ENCODE data around the gene CUTC. TPM values are rescaled to one million over a fixed set of nuclear protein-coding genes. Genes with fewer than 3 reads are reported as not detected.

CUTC gene, protein sequence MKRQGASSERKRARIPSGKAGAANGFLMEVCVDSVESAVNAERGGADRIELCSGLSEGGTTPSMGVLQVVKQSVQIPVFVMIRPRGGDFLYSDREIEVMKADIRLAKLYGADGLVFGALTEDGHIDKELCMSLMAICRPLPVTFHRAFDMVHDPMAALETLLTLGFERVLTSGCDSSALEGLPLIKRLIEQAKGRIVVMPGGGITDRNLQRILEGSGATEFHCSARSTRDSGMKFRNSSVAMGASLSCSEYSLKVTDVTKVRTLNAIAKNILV
- 11.8 and 13.7 TPM in 2 replicates for total RNA-seq (ENCODE audit: low replicate concordance)
- long read RNA-seq, transcript CUTC-203 (8 exons, 831 nt), result minor isoform, 12 of 56 reads
- long read RNA-seq, transcript CUTC-202 (9 exons, 1,346 nt), result major isoform, 26 of 56 reads
- long read RNA-seq, partial matches to known transcripts, result 5 of 56 reads
- long read RNA-seq, other reads (novel, unspliced or antisense), result 13 of 56 reads

GRCh38 chr10:99732033-99732842, at the start of gene CUTC, which contains the start of gene COX15:
TSS of gene CUTC (plus strand) at chr10:99732234. CDS start at chr10:99732349, 115 bp downstream.
TSS of gene COX15 (minus strand) at chr10:99732127. CDS start at chr10:99732049, 78 bp downstream.
- TF ChIP-seq, protein P1, sequence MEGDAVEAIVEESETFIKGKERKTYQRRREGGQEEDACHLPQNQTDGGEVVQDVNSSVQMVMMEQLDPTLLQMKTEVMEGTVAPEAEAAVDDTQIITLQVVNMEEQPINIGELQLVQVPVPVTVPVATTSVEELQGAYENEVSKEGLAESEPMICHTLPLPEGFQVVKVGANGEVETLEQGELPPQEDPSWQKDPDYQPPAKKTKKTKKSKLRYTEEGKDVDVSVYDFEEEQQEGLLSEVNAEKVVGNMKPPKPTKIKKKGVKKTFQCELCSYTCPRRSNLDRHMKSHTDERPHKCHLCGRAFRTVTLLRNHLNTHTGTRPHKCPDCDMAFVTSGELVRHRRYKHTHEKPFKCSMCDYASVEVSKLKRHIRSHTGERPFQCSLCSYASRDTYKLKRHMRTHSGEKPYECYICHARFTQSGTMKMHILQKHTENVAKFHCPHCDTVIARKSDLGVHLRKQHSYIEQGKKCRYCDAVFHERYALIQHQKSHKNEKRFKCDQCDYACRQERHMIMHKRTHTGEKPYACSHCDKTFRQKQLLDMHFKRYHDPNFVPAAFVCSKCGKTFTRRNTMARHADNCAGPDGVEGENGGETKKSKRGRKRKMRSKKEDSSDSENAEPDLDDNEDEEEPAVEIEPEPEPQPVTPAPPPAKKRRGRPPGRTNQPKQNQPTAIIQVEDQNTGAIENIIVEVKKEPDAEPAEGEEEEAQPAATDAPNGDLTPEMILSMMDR (conservative IDR thresholded peaks at IDR 0.05), result peak; percentile 66
- Mint-ChIP-seq H3K9me3 (no peaks in the 10 kb centered on the region), H3K27me3 (no peaks in the 10 kb centered on the region), H3K4me3 (peak within 1 kb of the TSS; percentile 99), H3K27ac (peak within 1 kb of the TSS; percentile 99), H3K4me1 (ENCODE audit: unreplicated experiment) (peaks cover 10% of the 10 kb centered on the region), H3K36me3 (peaks cover 25% of the 10 kb centered on the region)
- DNase-seq (ENCODE audit: extremely low spot score, unreplicated experiment), result peak; percentile 98

GRCh38 chr10:99682752-99683151, 49.3 kb upstream of the CUTC start:
- Mint-ChIP-seq H3K4me3 (no peak overlapping the region), H3K4me1 (ENCODE audit: unreplicated experiment) (no peaks in the 10 kb centered on the region), H3K9me3 (no peaks in the 10 kb centered on the region), H3K36me3 (peaks cover 16% of the 10 kb centered on the region), H3K27ac (no peak overlapping the region), H3K27me3 (no peaks in the 10 kb centered on the region)
- TF ChIP-seq, protein P1 (conservative IDR thresholded peaks at IDR 0.05), result peak; percentile 53
- no peak for DNase-seq (ENCODE audit: extremely low spot score, unreplicated experiment)

- peak overlapping the region; percentile 44 for H3K27ac Mint-ChIP-seq
- TF ChIP-seq, protein P1 (conservative IDR thresholded peaks at IDR 0.05), result no peak
- peaks cover 10% of the 10 kb centered on the region for H3K36me3 Mint-ChIP-seq
- no peaks in the 10 kb centered on the region for H3K9me3 Mint-ChIP-seq
- no peaks in the 10 kb centered on the region for H3K27me3 Mint-ChIP-seq
- H3K4me3 Mint-ChIP-seq, result no peak overlapping the region
- no peak for DNase-seq (ENCODE audit: extremely low spot score, unreplicated experiment)
- H3K4me1 Mint-ChIP-seq (ENCODE audit: unreplicated experiment), result no peaks in the 10 kb centered on the region
These were observed 46.5 kb upstream of the CUTC start for GRCh38 chr10:99685597-99685967.

DNA sequence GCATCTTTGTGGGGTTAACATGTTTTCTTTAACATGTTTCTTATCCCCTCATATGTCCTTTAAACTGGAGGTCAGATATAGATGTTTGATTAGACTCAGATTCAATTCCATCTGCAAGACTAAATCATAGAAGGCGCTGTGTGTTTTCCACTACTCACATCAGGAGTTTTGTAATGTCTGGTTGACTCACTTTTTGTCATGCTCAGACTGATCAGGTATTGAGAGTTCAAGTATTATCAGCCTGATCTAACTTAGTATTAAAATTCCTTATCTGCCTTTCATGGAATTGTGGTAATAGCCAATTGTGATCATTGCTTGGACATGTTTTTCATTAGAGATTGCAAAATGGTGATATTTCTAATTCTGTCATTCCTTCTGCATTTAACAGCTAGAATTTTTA, 42.6 kb upstream of the CUTC start:
- H3K4me1 Mint-ChIP-seq (ENCODE audit: unreplicated experiment), result no peaks in the 10 kb centered on the region
- TF ChIP-seq, protein P1 (conservative IDR thresholded peaks at IDR 0.05), result no peak
- no peaks in the 10 kb centered on the region for H3K27me3 Mint-ChIP-seq
- H3K9me3 Mint-ChIP-seq, result no peaks in the 10 kb centered on the region
- H3K36me3 Mint-ChIP-seq, result peaks cover 24% of the 10 kb centered on the region
- H3K27ac Mint-ChIP-seq, result no peak overlapping the region
- DNase-seq (ENCODE audit: extremely low spot score, unreplicated experiment), result no peak
- H3K4me3 Mint-ChIP-seq, result no peak overlapping the region

DNA sequence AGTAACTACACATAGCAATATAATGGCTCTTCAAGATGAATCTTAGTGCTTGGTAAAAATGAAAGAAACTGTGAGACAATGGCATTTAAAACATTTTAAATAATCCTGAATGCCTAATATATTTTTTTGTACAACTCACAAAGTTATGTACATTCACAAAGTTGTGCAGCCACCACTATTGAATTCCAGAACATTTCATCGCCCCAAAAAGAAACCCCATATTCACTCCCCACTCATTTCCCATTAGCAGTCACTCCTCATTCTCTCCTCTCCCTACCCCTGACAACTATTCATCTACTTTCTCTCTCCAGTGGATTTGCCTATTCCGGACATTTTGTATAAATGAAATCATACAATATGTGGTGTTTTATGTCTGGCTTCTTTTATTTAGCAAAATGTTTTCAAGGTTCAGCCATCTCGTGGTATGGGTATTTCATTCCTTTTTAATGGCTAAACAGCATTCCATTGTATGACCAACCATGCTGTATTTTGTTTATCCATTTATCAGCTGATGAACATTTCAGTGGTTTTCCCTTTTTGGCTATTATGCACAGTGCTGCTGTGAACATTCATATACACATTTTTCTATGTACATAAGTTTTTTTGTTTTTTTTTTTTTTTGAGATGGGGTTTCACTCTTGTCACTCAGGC, 38.0 kb upstream of the CUTC start:
- DNase-seq (ENCODE audit: extremely low spot score, unreplicated experiment), result no peak
- no peaks in the 10 kb centered on the region for H3K4me1 Mint-ChIP-seq (ENCODE audit: unreplicated experiment)
- no peak overlapping the region for H3K4me3 Mint-ChIP-seq
- TF ChIP-seq, protein P1 (conservative IDR thresholded peaks at IDR 0.05), result no peak
- H3K9me3 Mint-ChIP-seq, result no peaks in the 10 kb centered on the region
- no peak overlapping the region for H3K27ac Mint-ChIP-seq
- peaks cover 44% of the 10 kb centered on the region for H3K36me3 Mint-ChIP-seq
- H3K27me3 Mint-ChIP-seq, result no peaks in the 10 kb centered on the region
